Hematopoietic multipotent progenitor cell treated with erythropoietin and hydrocortisone succinate and interleukin-3 and kit ligand, for 4 days (in vitro differentiated cells): ENCODE measurements around the gene SPAG4.

ENCODE experiments used
- DNase-seq: peaks from one replicate; pipeline ENCODE4 v3.0.0-alpha.2; 2015

The SPAG4 gene

GRCh38 chr20:35600176-35600992, 15.2 kb upstream of the SPAG4 start:
- DNase-seq: no peak

- peak; percentile 89 for DNase-seq
Measured at GRCh38 chr20:35600993-35601973, 14.3 kb upstream of the SPAG4 start.

- DNase-seq: no peak
Measured at GRCh38 chr20:35601990-35602389, 13.6 kb upstream of the SPAG4 start.

GRCh38 chr20:35602851-35603495, 12.7 kb upstream of the SPAG4 start:
- no peak for DNase-seq

- DNase-seq: no peak
Measured at GRCh38 chr20:35603695-35604448, 11.8 kb upstream of the SPAG4 start.

GRCh38 chr20:35604449-35604747, 11.2 kb upstream of the SPAG4 start:
- no peak for DNase-seq

- no peak for DNase-seq
Measured at GRCh38 chr20:35606127-35606526, 9.5 kb upstream of the SPAG4 start.

GRCh38 chr20:35607003-35607735, 8.5 kb upstream of the SPAG4 start:
- DNase-seq: no peak

- peak; percentile 50 for DNase-seq
Measured at GRCh38 chr20:35610833-35611427, 4.7 kb upstream of the SPAG4 start.

GRCh38 chr20:35611482-35611881, 4.1 kb upstream of the SPAG4 start:
- no peak for DNase-seq

- peak; percentile 100 for DNase-seq
Measured at GRCh38 chr20:35616465-35617396, 1.1 kb downstream of the SPAG4 start.

GRCh38 chr20:35617397-35618262, 2.0 kb downstream of the SPAG4 start:
- peak; percentile 76 for DNase-seq

GRCh38 chr20:35618263-35619131, 2.9 kb downstream of the SPAG4 start:
- DNase-seq: peak; percentile 51

- DNase-seq: peak; percentile 90
Measured at GRCh38 chr20:35619196-35620095, 3.8 kb downstream of the SPAG4 start.

- no peak for DNase-seq
Measured at GRCh38 chr20:35620818-35621559, 5.4 kb downstream of the SPAG4 start.

- no peak for DNase-seq
Measured at GRCh38 chr20:35621560-35621946, 5.9 kb downstream of the SPAG4 start.
